ENCODE data around the gene NEUROG2.
"Not testable (repeated sequence)": the region's sequence is repeated elsewhere in the genome, so short reads cannot be mapped to it uniquely, and the experiment has no call there.

NEUROG2 gene

GRCh38 chr4:112490808-112491207 lies 25.2 kb downstream of the NEUROG2 start:
- DNase-seq (ENCODE audit: low spot score) = not testable (repeated sequence)

GRCh38 chr4:112485930-112486329 lies 30.1 kb downstream of the NEUROG2 start:
- no peak for DNase-seq (ENCODE audit: low spot score)

GRCh38 chr4:112473985-112474384 lies 42.0 kb downstream of the NEUROG2 start:
- no peak for DNase-seq (ENCODE audit: low spot score)

GRCh38 chr4:112472318-112472717 lies 43.7 kb downstream of the NEUROG2 start:
- no peak for DNase-seq (ENCODE audit: low spot score)
